ENCODE results near the gene GNB1L.

DNA sequence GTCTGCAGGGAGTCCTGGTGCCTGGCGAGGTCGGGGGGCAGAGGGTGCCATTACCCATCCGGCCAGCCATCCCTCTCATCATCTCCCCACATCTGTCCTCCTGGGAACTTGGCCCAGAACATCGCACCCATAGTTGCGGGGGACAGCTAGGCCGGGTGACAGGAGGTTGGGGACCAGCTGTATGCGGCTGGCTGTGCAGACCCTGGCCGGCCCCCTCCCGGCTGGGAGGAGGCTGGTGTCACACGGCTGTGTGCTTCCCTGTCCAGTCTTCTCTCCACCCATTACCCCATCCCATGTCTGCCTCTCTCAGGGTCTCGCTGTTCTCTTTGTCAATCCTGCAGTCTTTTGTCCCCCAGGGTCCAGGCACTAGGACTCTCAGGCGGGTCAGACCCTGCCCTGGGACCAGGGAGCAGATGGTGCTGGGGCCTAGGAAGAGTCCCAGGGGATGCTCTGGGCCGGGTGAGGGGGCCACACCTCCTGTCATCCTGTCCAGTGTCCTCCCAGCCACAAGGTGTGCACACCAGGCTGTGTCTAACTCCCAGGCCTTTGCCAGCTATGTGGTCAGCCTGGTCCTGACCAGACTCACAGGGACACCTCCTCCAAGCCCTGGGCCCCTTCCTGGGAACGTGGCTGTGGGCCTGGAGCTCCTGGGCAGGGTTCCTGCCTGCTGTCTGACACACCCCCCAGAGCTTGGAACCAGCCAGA lies 100.5 kb downstream of the GNB1L start:
- TF ChIP-seq POLR2AphosphoS5 (IDR thresholded peaks at IDR 0.05) (no peak), EP300 (IDR thresholded peaks at IDR 0.05) (no peak)
- TF ChIP-seq, protein P1, sequence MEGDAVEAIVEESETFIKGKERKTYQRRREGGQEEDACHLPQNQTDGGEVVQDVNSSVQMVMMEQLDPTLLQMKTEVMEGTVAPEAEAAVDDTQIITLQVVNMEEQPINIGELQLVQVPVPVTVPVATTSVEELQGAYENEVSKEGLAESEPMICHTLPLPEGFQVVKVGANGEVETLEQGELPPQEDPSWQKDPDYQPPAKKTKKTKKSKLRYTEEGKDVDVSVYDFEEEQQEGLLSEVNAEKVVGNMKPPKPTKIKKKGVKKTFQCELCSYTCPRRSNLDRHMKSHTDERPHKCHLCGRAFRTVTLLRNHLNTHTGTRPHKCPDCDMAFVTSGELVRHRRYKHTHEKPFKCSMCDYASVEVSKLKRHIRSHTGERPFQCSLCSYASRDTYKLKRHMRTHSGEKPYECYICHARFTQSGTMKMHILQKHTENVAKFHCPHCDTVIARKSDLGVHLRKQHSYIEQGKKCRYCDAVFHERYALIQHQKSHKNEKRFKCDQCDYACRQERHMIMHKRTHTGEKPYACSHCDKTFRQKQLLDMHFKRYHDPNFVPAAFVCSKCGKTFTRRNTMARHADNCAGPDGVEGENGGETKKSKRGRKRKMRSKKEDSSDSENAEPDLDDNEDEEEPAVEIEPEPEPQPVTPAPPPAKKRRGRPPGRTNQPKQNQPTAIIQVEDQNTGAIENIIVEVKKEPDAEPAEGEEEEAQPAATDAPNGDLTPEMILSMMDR (IDR thresholded peaks at IDR 0.05): no peak

Data from gastroesophageal sphincter (tissue), 3 donors.